VCaP (cell line): ENCODE measurements around the gene PHRF1.

Source experiments
- H3K27ac ChIP-seq: fragments of 450-650 bp; 2 replicates; pipeline ENCODE4 v1.5.1; 2017
- TF ChIP-seq, protein P1 (sequence below): fragments of 450-650 bp; conservative IDR thresholded peaks from 2 replicates; pipeline ENCODE4 v1.5.1; 2017; ENCODE audit warnings: mild to moderate bottlenecking, moderate library complexity

Gene PHRF1

DNA sequence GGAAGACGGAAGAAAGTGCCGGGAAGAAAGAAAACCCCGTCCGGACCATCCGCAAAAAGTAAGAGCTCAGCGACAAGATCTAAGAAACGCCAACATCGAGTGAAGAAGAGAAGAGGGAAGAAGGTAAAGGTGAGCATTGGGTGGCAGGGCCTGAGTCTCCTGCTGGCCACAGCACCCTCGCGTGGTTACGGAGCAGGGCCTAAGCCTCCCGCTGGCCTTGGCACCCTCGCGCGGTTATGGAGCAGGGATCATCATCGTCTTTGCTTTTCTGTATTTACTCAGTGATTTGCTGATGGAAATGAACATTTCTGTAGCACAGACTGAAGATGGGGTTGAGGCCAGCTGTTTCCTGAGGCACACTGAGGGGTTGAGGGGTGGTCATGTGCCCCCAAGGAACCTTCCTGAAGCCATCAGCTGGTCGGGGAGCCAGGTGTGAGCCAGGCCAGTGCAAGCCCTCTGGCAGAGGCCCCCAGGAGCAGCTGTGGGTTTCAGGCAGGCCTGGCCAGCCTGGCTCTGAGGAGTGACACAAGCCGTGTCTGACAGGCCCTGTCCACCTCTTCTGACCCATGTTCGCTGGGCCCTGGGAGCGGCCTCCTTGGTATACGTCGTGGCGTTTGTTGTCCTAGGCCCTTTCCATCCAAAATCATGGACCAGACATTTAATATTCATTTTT lies 25.4 kb downstream of the PHRF1 start:
- TF ChIP-seq, protein P1, sequence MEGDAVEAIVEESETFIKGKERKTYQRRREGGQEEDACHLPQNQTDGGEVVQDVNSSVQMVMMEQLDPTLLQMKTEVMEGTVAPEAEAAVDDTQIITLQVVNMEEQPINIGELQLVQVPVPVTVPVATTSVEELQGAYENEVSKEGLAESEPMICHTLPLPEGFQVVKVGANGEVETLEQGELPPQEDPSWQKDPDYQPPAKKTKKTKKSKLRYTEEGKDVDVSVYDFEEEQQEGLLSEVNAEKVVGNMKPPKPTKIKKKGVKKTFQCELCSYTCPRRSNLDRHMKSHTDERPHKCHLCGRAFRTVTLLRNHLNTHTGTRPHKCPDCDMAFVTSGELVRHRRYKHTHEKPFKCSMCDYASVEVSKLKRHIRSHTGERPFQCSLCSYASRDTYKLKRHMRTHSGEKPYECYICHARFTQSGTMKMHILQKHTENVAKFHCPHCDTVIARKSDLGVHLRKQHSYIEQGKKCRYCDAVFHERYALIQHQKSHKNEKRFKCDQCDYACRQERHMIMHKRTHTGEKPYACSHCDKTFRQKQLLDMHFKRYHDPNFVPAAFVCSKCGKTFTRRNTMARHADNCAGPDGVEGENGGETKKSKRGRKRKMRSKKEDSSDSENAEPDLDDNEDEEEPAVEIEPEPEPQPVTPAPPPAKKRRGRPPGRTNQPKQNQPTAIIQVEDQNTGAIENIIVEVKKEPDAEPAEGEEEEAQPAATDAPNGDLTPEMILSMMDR = no peak

GRCh38 chr11:603154-603553 lies 26.9 kb downstream of the PHRF1 start:
- no peak overlapping the region for H3K27ac ChIP-seq
- TF ChIP-seq, protein P1 = no peak

More for the DNA sequence above, 25.4 kb downstream of the PHRF1 start:
- H3K27ac ChIP-seq = no peak overlapping the region

GRCh38 chr11:605286-606129 lies 29.2 kb downstream of the PHRF1 start:
- TF ChIP-seq, protein P1 = no peak
- peak overlapping the region; percentile 45 for H3K27ac ChIP-seq

GRCh38 chr11:606245-606644 lies 30.0 kb downstream of the PHRF1 start:
- TF ChIP-seq, protein P1 = no peak
- peak overlapping the region; percentile 45 for H3K27ac ChIP-seq

- TF ChIP-seq, protein P1 = no peak
Measured at GRCh38 chr11:607020-607780, 30.9 kb downstream of the PHRF1 start.

DNA sequence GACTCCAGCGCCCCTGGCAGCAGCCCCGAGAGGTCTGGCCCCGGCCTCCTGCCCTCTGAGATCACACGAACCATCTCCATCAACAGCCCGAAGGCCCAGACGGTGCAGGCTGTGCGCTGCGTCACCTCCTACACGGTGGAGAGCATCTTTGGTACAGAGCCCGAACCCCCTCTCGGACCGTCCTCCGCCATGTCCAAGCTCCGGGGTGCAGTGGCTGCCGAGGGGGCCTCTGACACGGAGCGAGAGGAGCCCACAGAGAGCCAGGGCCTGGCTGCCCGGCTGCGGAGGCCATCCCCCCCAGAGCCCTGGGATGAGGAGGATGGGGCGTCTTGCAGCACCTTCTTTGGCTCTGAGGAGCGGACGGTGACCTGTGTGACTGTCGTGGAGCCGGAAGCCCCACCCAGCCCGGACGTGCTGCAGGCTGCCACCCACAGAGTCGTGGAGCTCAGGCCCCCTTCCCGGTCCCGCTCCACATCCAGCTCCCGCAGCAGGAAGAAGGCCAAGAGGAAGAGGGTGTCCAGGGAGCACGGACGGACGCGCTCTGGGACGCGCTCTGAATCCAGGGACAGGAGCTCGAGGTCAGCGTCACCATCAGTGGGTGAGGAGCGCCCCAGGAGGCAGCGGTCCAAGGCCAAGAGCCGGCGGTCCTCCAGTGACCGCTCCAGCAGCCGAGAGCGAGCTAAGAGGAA lies 31.8 kb downstream of the PHRF1 start:
- TF ChIP-seq, protein P1 = no peak

More at GRCh38 chr11:607020-607780, 30.9 kb downstream of the PHRF1 start:
- H3K27ac ChIP-seq = no peak overlapping the region; the same call in 1 of the 2 replicates

More for the DNA sequence above, 31.8 kb downstream of the PHRF1 start:
- H3K27ac ChIP-seq = no peak overlapping the region
